Measurements from ENCODE around the gene PRSS33.

The PRSS33 gene

GRCh38 chr16:2752850-2753732, 34.3 kb downstream of the PRSS33 start:
- no peak for TF ChIP-seq CTCF (IDR thresholded peaks at IDR 0.05; ENCODE audit: low read length, missing control alignments)
- H3K4me3 ChIP-seq (replicated peaks; ENCODE audit: low read depth, low read length): peak overlapping the region; percentile 94
- peak; percentile 82 for DNase-seq (ENCODE audit: low read depth)

GRCh38 chr16:2752035-2752849, 35.1 kb downstream of the PRSS33 start, which contains the start of gene SRRM2:
Gene SRRM2, plus strand, starts transcription at chr16:2752638. Its CDS starts 3,727 bp downstream, at chr16:2756365.
- TF ChIP-seq CTCF (IDR thresholded peaks at IDR 0.05; ENCODE audit: low read length, missing control alignments): no peak
- H3K4me3 ChIP-seq (replicated peaks; ENCODE audit: low read depth, low read length): peak within 1 kb of the TSS; percentile 94
- DNase-seq (ENCODE audit: low read depth): peak; percentile 97

GRCh38 chr16:2751577-2752034, 35.8 kb downstream of the PRSS33 start:
- TF ChIP-seq CTCF (IDR thresholded peaks at IDR 0.05; ENCODE audit: low read length, missing control alignments): no peak
- peak; percentile 13 for DNase-seq (ENCODE audit: low read depth)

GRCh38 chr16:2749936-2750335, 37.4 kb downstream of the PRSS33 start:
- H3K4me3 ChIP-seq (replicated peaks; ENCODE audit: low read depth, low read length): no peak overlapping the region
- no peak for DNase-seq (ENCODE audit: low read depth)
- no peak for TF ChIP-seq CTCF (IDR thresholded peaks at IDR 0.05; ENCODE audit: low read length, missing control alignments)

More at GRCh38 chr16:2751577-2752034, 35.8 kb downstream of the PRSS33 start:
- H3K4me3 ChIP-seq (replicated peaks; ENCODE audit: low read depth, low read length): peak overlapping the region; percentile 94

GRCh38 chr16:2749476-2749875, 37.9 kb downstream of the PRSS33 start:
- TF ChIP-seq CTCF (IDR thresholded peaks at IDR 0.05; ENCODE audit: low read length, missing control alignments): no peak
- no peak for DNase-seq (ENCODE audit: low read depth)
- H3K4me3 ChIP-seq (replicated peaks; ENCODE audit: low read depth, low read length): no peak overlapping the region

GRCh38 chr16:2748757-2749455, 38.5 kb downstream of the PRSS33 start:
- no peak for TF ChIP-seq CTCF (IDR thresholded peaks at IDR 0.05; ENCODE audit: low read length, missing control alignments)
- no peak overlapping the region for H3K4me3 ChIP-seq (replicated peaks; ENCODE audit: low read depth, low read length)
- DNase-seq (ENCODE audit: low read depth): no peak

All from fibroblast of pulmonary artery (primary cell).